Measurements from ENCODE around the gene DHRS1. TPM values are rescaled to one million over a fixed set of nuclear protein-coding genes. Genes with fewer than 3 reads are reported as not detected.
A peak's percentile ranks its signal among the peaks of the same experiment; 100 is the strongest.

Gene DHRS1
- total RNA-seq, result 10 to 100 TPM in 3 of 4 donors, 1 to 10 TPM in 1; 8.2 to 33.0 (median 17.7) TPM

- Histone ChIP-seq H3K4me3 (peak within 1 kb of the TSS; percentile 69 to 81), H3K27ac (peak within 1 kb of the TSS; percentile 39 to 83 (median 79)), H3K27me3 (no peaks in the 10 kb centered on the region), H3K4me1 (peaks cover 4 to 51% (median 10%) of the 10 kb centered on the region in 3 donors), H3K36me3 (peaks cover 0 to 51% of the 10 kb centered on the region in 2 donors), H3K9me3 (no peaks in the 10 kb centered on the region)
- 0 to 4% methylated on average over 1 to 7 of the region's 75 CpGs for WGBS, 2 donors (ENCODE audit: low coverage in 1 of 2)
- ATAC-seq, result peak; percentile 91
- TF ChIP-seq POLR2A (IDR thresholded peaks at IDR 0.05), result peak in 1 of 2 donors; percentile 70
- peak; percentile 95 for TF ChIP-seq POLR2AphosphoS5 (IDR thresholded peaks at IDR 0.05)
- peak in 1 of 4 experiments; percentile 21 for TF ChIP-seq CTCF (IDR thresholded peaks at IDR 0.05)
- no peak for TF ChIP-seq EP300 (IDR thresholded peaks at IDR 0.05)
Observed at GRCh38 chr14:24299255-24300191, at the start of gene DHRS1, which contains the start of gene NOP9. Gene DHRS1 (minus strand): TSS chr14:24299780. CDS start chr14:24299106, 674 bp downstream. Gene NOP9 (plus strand): TSS chr14:24299850. CDS start chr14:24299955, 105 bp downstream.

- H3K36me3 ChIP-seq, result no peaks in the 10 kb centered on the region
- no peak overlapping the region for H3K4me3 ChIP-seq
- H3K27ac ChIP-seq, result no peak overlapping the region
- peaks cover 0 to 13% (median 0%) of the 10 kb centered on the region in 3 donors for H3K4me1 ChIP-seq
- no peak for ATAC-seq
- no peak for TF ChIP-seq POLR2AphosphoS5 (IDR thresholded peaks at IDR 0.05)
- no peak for TF ChIP-seq EP300 (IDR thresholded peaks at IDR 0.05)
- no peaks in the 10 kb centered on the region for H3K9me3 ChIP-seq
- 100% methylated on average over 2 of the region's 2 CpGs; no CpG with 5 or more reads in 1 of the 2 donors for WGBS, 2 donors (ENCODE audit: low coverage in 1 of 2)
- peaks cover 30% of the 10 kb centered on the region for H3K27me3 ChIP-seq
Observed at GRCh38 chr14:24348186-24348585, 48.6 kb upstream of the DHRS1 start.

- no peak for ATAC-seq
- no peak overlapping the region for H3K4me3 ChIP-seq
- peaks cover 30% of the 10 kb centered on the region for H3K27me3 ChIP-seq
- no peak overlapping the region for H3K27ac ChIP-seq
- H3K4me1 ChIP-seq, result peaks cover 0 to 9% (median 0%) of the 10 kb centered on the region in 3 donors
- H3K36me3 ChIP-seq, result no peaks in the 10 kb centered on the region
- TF ChIP-seq CTCF (IDR thresholded peaks at IDR 0.05) (no peak), POLR2AphosphoS5 (IDR thresholded peaks at IDR 0.05) (no peak), POLR2A (IDR thresholded peaks at IDR 0.05) (no peak), EP300 (IDR thresholded peaks at IDR 0.05) (no peak)
- 63% methylated on average over 1 of the region's 1 CpG; no CpG with 5 or more reads in 1 of the 2 donors for WGBS, 2 donors (ENCODE audit: low coverage in 1 of 2)
- no peaks in the 10 kb centered on the region for H3K9me3 ChIP-seq
Observed at GRCh38 chr14:24347134-24347533, 47.6 kb upstream of the DHRS1 start.

GRCh38 chr14:24343795-24344660 is 44.4 kb upstream of the DHRS1 start:
- H3K4me3 ChIP-seq, result no peak overlapping the region
- H3K27ac ChIP-seq, result no peak overlapping the region
- H3K36me3 ChIP-seq, result no peaks in the 10 kb centered on the region
- WGBS, 2 donors (ENCODE audit: low coverage in 1 of 2), result 57% methylated on average over 6 of the region's 7 CpGs; no CpG with 5 or more reads in 1 of the 2 donors
- H3K4me1 ChIP-seq, result peaks cover 0 to 10% (median 2%) of the 10 kb centered on the region in 3 donors
- no peaks in the 10 kb centered on the region for H3K9me3 ChIP-seq
- no peak for ATAC-seq
- TF ChIP-seq POLR2A (IDR thresholded peaks at IDR 0.05), result no peak
- no peak for TF ChIP-seq CTCF (IDR thresholded peaks at IDR 0.05)
- no peak for TF ChIP-seq POLR2AphosphoS5 (IDR thresholded peaks at IDR 0.05)
- no peak for TF ChIP-seq EP300 (IDR thresholded peaks at IDR 0.05)
- peaks cover 30% of the 10 kb centered on the region for H3K27me3 ChIP-seq

GRCh38 chr14:24342889-24343288 is 43.3 kb upstream of the DHRS1 start:
- TF ChIP-seq POLR2A (IDR thresholded peaks at IDR 0.05), result no peak
- TF ChIP-seq POLR2AphosphoS5 (IDR thresholded peaks at IDR 0.05), result no peak
- no peak for TF ChIP-seq EP300 (IDR thresholded peaks at IDR 0.05)
- TF ChIP-seq CTCF (IDR thresholded peaks at IDR 0.05), result no peak
- no peak overlapping the region for H3K27ac ChIP-seq
- ATAC-seq, result no peak
- 89 to 100% methylated on average over 2 to 4 of the region's 4 CpGs for WGBS, 2 donors (ENCODE audit: low coverage in 1 of 2)
- peaks cover 37% of the 10 kb centered on the region for H3K27me3 ChIP-seq
- peaks cover 0 to 21% (median 5%) of the 10 kb centered on the region in 3 donors for H3K4me1 ChIP-seq
- H3K36me3 ChIP-seq, result peaks cover 0 to 1% of the 10 kb centered on the region in 2 donors
- H3K9me3 ChIP-seq, result no peaks in the 10 kb centered on the region
- H3K4me3 ChIP-seq, result no peak overlapping the region
